ENCODE data around the gene PDE4D.

GRCh38 chr5:59471463-59471862 is 422.1 kb downstream of the PDE4D start:
- TF ChIP-seq CTCF (IDR thresholded peaks at IDR 0.05) (no peak), POLR2A (IDR thresholded peaks at IDR 0.05) (no peak)
